NCI-H2107 treated with DMSO at 0.1 percent for 48 hours (cell line): Measurements from ENCODE around the gene CHRD.
"Not testable (repeated sequence)": the region's sequence is repeated elsewhere in the genome, so short reads cannot be mapped to it uniquely, and the experiment has no call there.

ENCODE experiments used
- DNase-seq: peaks from one replicate; lab custom pipeline; 2025; ENCODE audit not compliant: unreplicated experiment; lab: John Stamatoyannopoulos, UW

CHRD gene

GRCh38 chr3:184379358-184380184 lies at the start of gene CHRD:
Gene CHRD (plus strand): TSS chr3:184380054. CDS start chr3:184380319, 265 bp downstream.
- DNase-seq = no peak

GRCh38 chr3:184332370-184333090 lies 47.3 kb upstream of the CHRD start:
- DNase-seq = no peak

- DNase-seq = no peak
Measured at GRCh38 chr3:184333190-184333589, 46.7 kb upstream of the CHRD start.

- no peak for DNase-seq
Measured at GRCh38 chr3:184333700-184334099, 46.2 kb upstream of the CHRD start.

- no peak for DNase-seq
Measured at GRCh38 chr3:184334470-184335158, 45.2 kb upstream of the CHRD start.

GRCh38 chr3:184335291-184335660 lies 44.6 kb upstream of the CHRD start:
- peak; percentile 79 for DNase-seq

- peak; percentile 79 for DNase-seq
Measured at GRCh38 chr3:184335661-184336546, 44.0 kb upstream of the CHRD start.

- peak; percentile 32 for DNase-seq
Measured at GRCh38 chr3:184336547-184337398, 43.1 kb upstream of the CHRD start.

GRCh38 chr3:184337399-184337714 lies 42.5 kb upstream of the CHRD start, which contains the start of gene FAM131A:
Gene FAM131A (plus strand): TSS chr3:184337600. CDS start chr3:184337631, 31 bp downstream.
- no peak for DNase-seq

GRCh38 chr3:184337981-184338380 lies 41.9 kb upstream of the CHRD start:
- no peak for DNase-seq

GRCh38 chr3:184338511-184338945 lies 41.3 kb upstream of the CHRD start:
- peak; percentile 88 for DNase-seq

GRCh38 chr3:184339001-184339400 lies 40.9 kb upstream of the CHRD start:
- peak; percentile 83 for DNase-seq

- not testable (repeated sequence) for DNase-seq
Measured at GRCh38 chr3:184339451-184340135, 40.3 kb upstream of the CHRD start.

- peak; percentile 81 for DNase-seq
Measured at GRCh38 chr3:184341925-184342324, 37.9 kb upstream of the CHRD start.

GRCh38 chr3:184343200-184343876 lies 36.5 kb upstream of the CHRD start:
- DNase-seq = no peak

GRCh38 chr3:184344579-184345316 lies 35.1 kb upstream of the CHRD start:
- DNase-seq = no peak

- peak; percentile 94 for DNase-seq
Measured at GRCh38 chr3:184345317-184346144, 34.3 kb upstream of the CHRD start.
